ENCODE data around the gene FURIN.

Gene FURIN

GRCh38 chr15:90880381-90881145 lies 12.2 kb downstream of the FURIN start:
- Histone ChIP-seq H3K27ac (ENCODE audit: low read length) (no peak overlapping the region), H3K4me3 (ENCODE audit: low read length) (no peak overlapping the region), H3K9ac (ENCODE audit: low read length) (no peak overlapping the region)

GRCh38 chr15:90881181-90881977 lies 13.0 kb downstream of the FURIN start:
- H3K27me3 ChIP-seq (ENCODE audit: control insufficient read depth, insufficient read depth, low read length), result no peaks in the 10 kb centered on the region
- no peak overlapping the region for H3K27ac ChIP-seq (ENCODE audit: low read length)
- H3K36me3 ChIP-seq (ENCODE audit: control insufficient read depth, low read depth, low read length), result peaks cover 26% of the 10 kb centered on the region
- H3K9me3 ChIP-seq (ENCODE audit: control insufficient read depth, low read depth, low read length), result no peaks in the 10 kb centered on the region
- H3K4me3 ChIP-seq (ENCODE audit: low read length), result no peak overlapping the region
- peaks cover 7% of the 10 kb centered on the region for H3K4me1 ChIP-seq (ENCODE audit: control insufficient read depth, low read depth, low read length)
- no peak overlapping the region for H3K9ac ChIP-seq (ENCODE audit: low read length)

More at GRCh38 chr15:90880381-90881145, 12.2 kb downstream of the FURIN start:
- peaks cover 26% of the 10 kb centered on the region for H3K36me3 ChIP-seq (ENCODE audit: control insufficient read depth, low read depth, low read length)
- no peaks in the 10 kb centered on the region for H3K27me3 ChIP-seq (ENCODE audit: control insufficient read depth, insufficient read depth, low read length)
- H3K9me3 ChIP-seq (ENCODE audit: control insufficient read depth, low read depth, low read length), result no peaks in the 10 kb centered on the region
- peaks cover 7% of the 10 kb centered on the region for H3K4me1 ChIP-seq (ENCODE audit: control insufficient read depth, low read depth, low read length)

GRCh38 chr15:90881978-90882721 lies 13.8 kb downstream of the FURIN start:
- Histone ChIP-seq H3K27me3 (ENCODE audit: control insufficient read depth, insufficient read depth, low read length) (no peaks in the 10 kb centered on the region), H3K36me3 (ENCODE audit: control insufficient read depth, low read depth, low read length) (peaks cover 21% of the 10 kb centered on the region), H3K4me3 (ENCODE audit: low read length) (no peak overlapping the region), H3K9me3 (ENCODE audit: control insufficient read depth, low read depth, low read length) (no peaks in the 10 kb centered on the region), H3K4me1 (ENCODE audit: control insufficient read depth, low read depth, low read length) (peaks cover 7% of the 10 kb centered on the region), H3K27ac (ENCODE audit: low read length) (no peak overlapping the region), H3K9ac (ENCODE audit: low read length) (no peak overlapping the region)

- Histone ChIP-seq H3K4me1 (ENCODE audit: control insufficient read depth, low read depth, low read length) (peaks cover 7% of the 10 kb centered on the region), H3K27me3 (ENCODE audit: control insufficient read depth, insufficient read depth, low read length) (no peaks in the 10 kb centered on the region), H3K9ac (ENCODE audit: low read length) (no peak overlapping the region), H3K4me3 (ENCODE audit: low read length) (no peak overlapping the region), H3K27ac (ENCODE audit: low read length) (no peak overlapping the region), H3K36me3 (ENCODE audit: control insufficient read depth, low read depth, low read length) (peaks cover 16% of the 10 kb centered on the region), H3K9me3 (ENCODE audit: control insufficient read depth, low read depth, low read length) (no peaks in the 10 kb centered on the region)
These were observed 14.6 kb downstream of the FURIN start for GRCh38 chr15:90882781-90883525.

- H3K4me1 ChIP-seq (ENCODE audit: control insufficient read depth, low read depth, low read length), result peaks cover 7% of the 10 kb centered on the region
- H3K27ac ChIP-seq (ENCODE audit: low read length), result no peak overlapping the region
- H3K36me3 ChIP-seq (ENCODE audit: control insufficient read depth, low read depth, low read length), result peaks cover 13% of the 10 kb centered on the region
- H3K4me3 ChIP-seq (ENCODE audit: low read length), result peak overlapping the region; percentile 48
- no peaks in the 10 kb centered on the region for H3K9me3 ChIP-seq (ENCODE audit: control insufficient read depth, low read depth, low read length)
- H3K9ac ChIP-seq (ENCODE audit: low read length), result peak overlapping the region; percentile 54
- H3K27me3 ChIP-seq (ENCODE audit: control insufficient read depth, insufficient read depth, low read length), result no peaks in the 10 kb centered on the region
These were observed 15.2 kb downstream of the FURIN start for GRCh38 chr15:90883526-90883975.

- Histone ChIP-seq H3K4me1 (ENCODE audit: control insufficient read depth, low read depth, low read length) (peaks cover 7% of the 10 kb centered on the region), H3K4me3 (ENCODE audit: low read length) (peak within 1 kb of the TSS; percentile 48), H3K27ac (ENCODE audit: low read length) (no peak within 1 kb of the TSS), H3K27me3 (ENCODE audit: control insufficient read depth, insufficient read depth, low read length) (no peaks in the 10 kb centered on the region), H3K9ac (ENCODE audit: low read length) (peak within 1 kb of the TSS; percentile 54), H3K9me3 (ENCODE audit: control insufficient read depth, low read depth, low read length) (no peaks in the 10 kb centered on the region), H3K36me3 (ENCODE audit: control insufficient read depth, low read depth, low read length) (peaks cover 7% of the 10 kb centered on the region)
These were observed 15.8 kb downstream of the FURIN start, which contains the start of gene FES for GRCh38 chr15:90883976-90884718. Gene FES, plus strand, starts transcription at chr15:90884504. Its CDS starts 542 bp downstream, at chr15:90885046.

- Histone ChIP-seq H3K4me1 (ENCODE audit: control insufficient read depth, low read depth, low read length) (peaks cover 7% of the 10 kb centered on the region), H3K36me3 (ENCODE audit: control insufficient read depth, low read depth, low read length) (peaks cover under 1% of the 10 kb centered on the region), H3K9ac (ENCODE audit: low read length) (peak overlapping the region; percentile 54), H3K27me3 (ENCODE audit: control insufficient read depth, insufficient read depth, low read length) (no peaks in the 10 kb centered on the region), H3K27ac (ENCODE audit: low read length) (no peak overlapping the region), H3K4me3 (ENCODE audit: low read length) (peak overlapping the region; percentile 48), H3K9me3 (ENCODE audit: control insufficient read depth, low read depth, low read length) (no peaks in the 10 kb centered on the region)
These were observed 16.5 kb downstream of the FURIN start for GRCh38 chr15:90884719-90885431.

GRCh38 chr15:90885432-90886290 lies 17.3 kb downstream of the FURIN start:
- H3K4me3 ChIP-seq (ENCODE audit: low read length), result no peak overlapping the region
- peaks cover 7% of the 10 kb centered on the region for H3K4me1 ChIP-seq (ENCODE audit: control insufficient read depth, low read depth, low read length)
- H3K27ac ChIP-seq (ENCODE audit: low read length), result no peak overlapping the region
- no peaks in the 10 kb centered on the region for H3K27me3 ChIP-seq (ENCODE audit: control insufficient read depth, insufficient read depth, low read length)
- no peaks in the 10 kb centered on the region for H3K36me3 ChIP-seq (ENCODE audit: control insufficient read depth, low read depth, low read length)
- no peak overlapping the region for H3K9ac ChIP-seq (ENCODE audit: low read length)
- H3K9me3 ChIP-seq (ENCODE audit: control insufficient read depth, low read depth, low read length), result no peaks in the 10 kb centered on the region

GRCh38 chr15:90886291-90886614 lies 17.9 kb downstream of the FURIN start:
- H3K27ac ChIP-seq (ENCODE audit: low read length), result no peak overlapping the region
- peaks cover 7% of the 10 kb centered on the region for H3K4me1 ChIP-seq (ENCODE audit: control insufficient read depth, low read depth, low read length)
- H3K27me3 ChIP-seq (ENCODE audit: control insufficient read depth, insufficient read depth, low read length), result no peaks in the 10 kb centered on the region
- no peak overlapping the region for H3K9ac ChIP-seq (ENCODE audit: low read length)
- H3K36me3 ChIP-seq (ENCODE audit: control insufficient read depth, low read depth, low read length), result no peaks in the 10 kb centered on the region
- no peak overlapping the region for H3K4me3 ChIP-seq (ENCODE audit: low read length)
- no peaks in the 10 kb centered on the region for H3K9me3 ChIP-seq (ENCODE audit: control insufficient read depth, low read depth, low read length)

Measured in iPS-18a (cell line).